H9 (cell line): Measurements from ENCODE around the gene UTP18. TPM values are rescaled to one million over a fixed set of nuclear protein-coding genes. Genes with fewer than 3 reads are reported as not detected.

ENCODE experiments used
- DNase-seq: peaks from one replicate; pipeline ENCODE4 v3.0.0-alpha.2; 2017
- H2AFZ ChIP-seq: one replicate; pipeline ENCODE4 v1.6.1; 2013; ENCODE audit warnings: mild to moderate bottlenecking, low read length, control low read depth, moderate library complexity
- H2AK5ac ChIP-seq: 2 replicates; pipeline ENCODE4 v1.6.1; 2013; ENCODE audit warnings: low read length, control low read depth, mixed read lengths; ENCODE audit not compliant: insufficient read length
- H2BK120ac ChIP-seq: one replicate; pipeline ENCODE4 v1.6.1; 2013; ENCODE audit warnings: low read depth, mild to moderate bottlenecking, low read length, control low read depth, inconsistent platforms; ENCODE audit not compliant: poor library complexity, severe bottlenecking
- H2BK12ac ChIP-seq: 2 replicates; pipeline ENCODE4 v1.6.1; 2013; ENCODE audit warnings: low read length, control low read depth, mixed read lengths, low read depth; ENCODE audit not compliant: insufficient read length
- H2BK15ac ChIP-seq: 2 replicates; pipeline ENCODE4 v1.6.1; 2013; ENCODE audit warnings: low read depth, low read length, control low read depth
- H2BK20ac ChIP-seq: one replicate; pipeline ENCODE4 v1.6.1; 2013; ENCODE audit warnings: low read depth, mild to moderate bottlenecking, low read length, control low read depth, inconsistent platforms; ENCODE audit not compliant: poor library complexity, severe bottlenecking
- H2BK5ac ChIP-seq: 2 replicates; pipeline ENCODE4 v1.6.1; 2013; ENCODE audit warnings: low read length, control low read depth, mixed read lengths; ENCODE audit not compliant: insufficient read length
- H3K14ac ChIP-seq: 2 replicates; pipeline ENCODE4 v1.6.1; 2013; ENCODE audit warnings: low read length, control low read depth; ENCODE audit not compliant: insufficient read depth
- H3K18ac ChIP-seq: 2 replicates; pipeline ENCODE4 v1.6.1; 2013; ENCODE audit warnings: low read depth, mild to moderate bottlenecking, mixed read lengths, low read length, control low read depth; ENCODE audit not compliant: insufficient read length
- H3K23ac ChIP-seq: 2 replicates; pipeline ENCODE4 v1.6.1; 2013; ENCODE audit warnings: low read length, control low read depth, mixed read lengths, low read depth; ENCODE audit not compliant: insufficient read length
- H3K23me2 ChIP-seq: 2 replicates; pipeline ENCODE4 v1.6.1; 2013; ENCODE audit warnings: low read depth, mild to moderate bottlenecking, mixed read lengths, low read length, control low read depth; ENCODE audit not compliant: insufficient read length, poor library complexity, severe bottlenecking
- H3K27ac ChIP-seq: 2 replicates; pipeline ENCODE4 v1.5.1; 2013; ENCODE audit warnings: low read length, control low read depth, mixed read lengths, low read depth; ENCODE audit not compliant: insufficient read length
- H3K27me3 ChIP-seq: 2 replicates; pipeline ENCODE4 v1.6.1; 2013; ENCODE audit warnings: low read length, control low read depth, inconsistent platforms; ENCODE audit not compliant: insufficient read depth
- H3K4ac ChIP-seq: 2 replicates; pipeline ENCODE4 v1.6.1; 2013; ENCODE audit warnings: low read depth, mild to moderate bottlenecking, control low read depth, inconsistent platforms, low read length, moderate library complexity
- H3K4me1 ChIP-seq: 2 replicates; pipeline ENCODE4 v1.6.1; 2013; ENCODE audit warnings: low read length, control low read depth, inconsistent platforms; ENCODE audit not compliant: insufficient read depth
- H3K4me2 ChIP-seq: 2 replicates; pipeline ENCODE4 v1.6.1; 2013; ENCODE audit warnings: low read length, control low read depth, mixed read lengths; ENCODE audit not compliant: insufficient read length, insufficient read depth
- H3K56ac ChIP-seq: 2 replicates; pipeline ENCODE4 v1.6.1; 2013; ENCODE audit warnings: low read depth, mild to moderate bottlenecking, mixed read lengths, low read length, control low read depth; ENCODE audit not compliant: insufficient read length
- H3K79me1 ChIP-seq: 2 replicates; pipeline ENCODE4 v1.6.1; 2013; ENCODE audit warnings: low read depth, mild to moderate bottlenecking, moderate library complexity, low read length, control low read depth, inconsistent platforms; ENCODE audit not compliant: insufficient read depth, poor library complexity, severe bottlenecking
- H3K79me2 ChIP-seq: 2 replicates; pipeline ENCODE4 v1.6.1; 2013; ENCODE audit warnings: low read length, control low read depth, inconsistent platforms; ENCODE audit not compliant: insufficient read depth
- H3K9ac ChIP-seq: 2 replicates; pipeline ENCODE4 v1.6.1; 2013; ENCODE audit warnings: low read length, control low read depth, mixed read lengths; ENCODE audit not compliant: insufficient read length; ENCODE audit errors: extremely low read depth
- H3K9me3 ChIP-seq: one replicate; pipeline ENCODE4 v1.6.1; 2013; ENCODE audit warnings: low read depth, low read length, inconsistent platforms; ENCODE audit not compliant: control insufficient read depth
- H3T11ph ChIP-seq: one replicate; pipeline ENCODE4 v1.6.1; 2013; ENCODE audit warnings: mild to moderate bottlenecking, low read length, control low read depth, inconsistent platforms
- H4K20me1 ChIP-seq: one replicate; pipeline ENCODE4 v1.6.1; 2013; ENCODE audit not compliant: control insufficient read depth, insufficient read length, insufficient read depth
- H4K5ac ChIP-seq: 2 replicates; pipeline ENCODE4 v1.6.1; 2013; ENCODE audit warnings: low read depth, mild to moderate bottlenecking, mixed read lengths, low read length, control low read depth; ENCODE audit not compliant: insufficient read length
- H4K8ac ChIP-seq: replicated peaks from 2 replicates; pipeline ENCODE4 v1.6.1; 2013; ENCODE audit warnings: low read length, control low read depth, mixed read lengths, low read depth; ENCODE audit not compliant: insufficient read length
- H4K91ac ChIP-seq: 2 replicates; pipeline ENCODE4 v1.6.1; 2013; ENCODE audit warnings: low read depth, mild to moderate bottlenecking, moderate library complexity, mixed read lengths, low read length, control low read depth; ENCODE audit not compliant: insufficient read length
- H3K27ac Mint-ChIP-seq, 3 experiments: 2 replicates in 2 of 3; 3 replicates in 1 of 3; pipeline ENCODE4 v1.8.0; 2020 to 2021; ENCODE audit warnings: mixed read lengths in 3 of 3, mild to moderate bottlenecking in 1 of 3, moderate library complexity in 1 of 3
- H3K27me3 Mint-ChIP-seq: 2 replicates; pipeline ENCODE4 v1.8.0; 2021; ENCODE audit warnings: low read depth, mild to moderate bottlenecking, moderate library complexity, mixed read lengths
- H3K36me3 Mint-ChIP-seq, 3 experiments: 2 replicates in 2 of 3; 3 replicates in 1 of 3; pipeline ENCODE4 v1.8.0; 2020 to 2021; ENCODE audit warnings: low read depth in 3 of 3, mixed read lengths in 3 of 3; ENCODE audit not compliant: insufficient read depth in 1 of 3
- H3K4me1 Mint-ChIP-seq, 2 experiments: 2 replicates each; pipeline ENCODE4 v1.8.0; 2020; ENCODE audit warnings: mixed read lengths in 2 of 2
- H3K4me3 Mint-ChIP-seq, 2 experiments: 2 replicates in 1 of 2; 3 replicates in 1 of 2; pipeline ENCODE4 v1.8.0; 2020 to 2021; ENCODE audit warnings: mild to moderate bottlenecking in 2 of 2, mixed read lengths in 2 of 2, moderate library complexity in 1 of 2
- H3K9me3 Mint-ChIP-seq, 2 experiments: 2 replicates in 1 of 2; 3 replicates in 1 of 2; pipeline ENCODE4 v1.8.0; 2020; ENCODE audit warnings: mild to moderate bottlenecking in 2 of 2, mixed read lengths in 2 of 2, moderate library complexity in 1 of 2
- WGBS: extraction: QIAGEN DNeasy Blood & Tissue Kit; methylation state at CpG from one replicate; pipeline ENCODE4 v1.1.7; 2013; ENCODE audit warnings: missing lambda C conversion rate, low lambda C conversion rate, mixed read lengths; ENCODE audit not compliant: insufficient read length; ENCODE audit errors: extremely low coverage; 5-methylcytosine and 5-hydroxymethylcytosine counted together
- total RNA-seq: library from RNA; stranded (reverse); gene quantifications from 2 replicates; pipeline ENCODE4 v1.2.1, GENCODE V29; 2021
- TF ChIP-seq, protein P1 (sequence below): fragments of 200-600 bp; sonication (generic); conservative IDR thresholded peaks from 3 replicates; pipeline ENCODE4 v1.8.0; 2021; ENCODE audit warnings: antibody characterized with exemption, mild to moderate bottlenecking

UTP18 gene
- total RNA-seq, 1 experiment from 2014 or later: 79.5 TPM

DNA sequence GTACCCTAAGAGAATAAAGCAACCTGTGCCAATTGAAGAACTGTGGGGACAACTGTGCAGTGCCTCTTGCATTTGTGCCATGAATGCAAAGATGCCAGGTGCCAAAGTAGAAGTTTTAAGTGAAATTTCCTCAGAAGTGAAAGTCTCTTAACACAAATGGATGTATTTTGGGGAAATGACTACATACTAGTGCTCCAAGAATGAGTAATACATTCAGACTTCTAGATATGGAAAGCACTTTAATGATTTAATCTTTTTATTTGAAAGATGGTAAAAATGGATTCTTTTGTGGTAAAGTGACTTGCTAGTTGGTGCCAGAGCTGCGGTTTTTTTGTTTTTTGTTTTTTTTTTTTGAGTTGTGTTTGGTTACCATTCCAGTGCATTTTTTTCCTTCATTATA lies 15.0 kb downstream of the UTP18 start:
- H3K9me3 Mint-ChIP-seq: no peaks in the 10 kb centered on the region
- Histone ChIP-seq H4K91ac (no peak overlapping the region), H2BK12ac (no peak overlapping the region), H3K4ac (no peak overlapping the region), H2AK5ac (no peak overlapping the region), H3K4me2 (no peak overlapping the region), H4K8ac (no peak overlapping the region), H3K79me1 (no peaks in the 10 kb centered on the region), H3K18ac (no peak overlapping the region), H3K4me1 (no peaks in the 10 kb centered on the region), H3K9ac (no peak overlapping the region), H3K9me3 (no peaks in the 10 kb centered on the region), H2BK15ac (no peak overlapping the region), H3K79me2 (peaks cover under 1% of the 10 kb centered on the region; the same call in 1 of the 2 replicates), H4K5ac (no peak overlapping the region), H3K27me3 (no peaks in the 10 kb centered on the region), H3K14ac (no peak overlapping the region), H3T11ph (no peak overlapping the region), H2BK120ac (no peak overlapping the region), H3K23me2 (no peaks in the 10 kb centered on the region), H3K27ac (no peak overlapping the region), H2BK20ac (no peak overlapping the region), H3K23ac (no peak overlapping the region), H2AFZ (no peak overlapping the region), H3K56ac (no peak overlapping the region), H2BK5ac (no peak overlapping the region), H4K20me1 (no peaks in the 10 kb centered on the region)
- no peaks in the 10 kb centered on the region for H3K4me1 Mint-ChIP-seq
- H3K27ac Mint-ChIP-seq: no peak overlapping the region
- no peaks in the 10 kb centered on the region for H3K27me3 Mint-ChIP-seq
- peaks cover 33 to 90% (median 74%) of the 10 kb centered on the region in 3 experiments; a peak in 6 of 7 replicates for H3K36me3 Mint-ChIP-seq
- TF ChIP-seq, protein P1, sequence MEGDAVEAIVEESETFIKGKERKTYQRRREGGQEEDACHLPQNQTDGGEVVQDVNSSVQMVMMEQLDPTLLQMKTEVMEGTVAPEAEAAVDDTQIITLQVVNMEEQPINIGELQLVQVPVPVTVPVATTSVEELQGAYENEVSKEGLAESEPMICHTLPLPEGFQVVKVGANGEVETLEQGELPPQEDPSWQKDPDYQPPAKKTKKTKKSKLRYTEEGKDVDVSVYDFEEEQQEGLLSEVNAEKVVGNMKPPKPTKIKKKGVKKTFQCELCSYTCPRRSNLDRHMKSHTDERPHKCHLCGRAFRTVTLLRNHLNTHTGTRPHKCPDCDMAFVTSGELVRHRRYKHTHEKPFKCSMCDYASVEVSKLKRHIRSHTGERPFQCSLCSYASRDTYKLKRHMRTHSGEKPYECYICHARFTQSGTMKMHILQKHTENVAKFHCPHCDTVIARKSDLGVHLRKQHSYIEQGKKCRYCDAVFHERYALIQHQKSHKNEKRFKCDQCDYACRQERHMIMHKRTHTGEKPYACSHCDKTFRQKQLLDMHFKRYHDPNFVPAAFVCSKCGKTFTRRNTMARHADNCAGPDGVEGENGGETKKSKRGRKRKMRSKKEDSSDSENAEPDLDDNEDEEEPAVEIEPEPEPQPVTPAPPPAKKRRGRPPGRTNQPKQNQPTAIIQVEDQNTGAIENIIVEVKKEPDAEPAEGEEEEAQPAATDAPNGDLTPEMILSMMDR: no peak
- no peak overlapping the region for H3K4me3 Mint-ChIP-seq
- no peak for DNase-seq
- no CpG with 5 or more reads among the region's 1 CpG for WGBS
